G401.6 (cell line): ENCODE results near the gene SUCO.

Experiments used
- FAIRE-seq: peaks from 2 replicates; lab custom pipeline; 2012; peaks lifted over from hg19 to GRCh38; lab: Jason Lieb, UNC

Gene SUCO

GRCh38 chr1:172653015-172653709, 120.2 kb downstream of the SUCO start:
- FAIRE-seq = no peak

- no peak for FAIRE-seq
Observed at GRCh38 chr1:172654535-172654934, 121.6 kb downstream of the SUCO start.

GRCh38 chr1:172656576-172656975, 123.6 kb downstream of the SUCO start:
- FAIRE-seq = no peak

GRCh38 chr1:172657586-172657985, 124.6 kb downstream of the SUCO start:
- no peak for FAIRE-seq

GRCh38 chr1:172658871-172659453, 126.0 kb downstream of the SUCO start, which contains the start of gene FASLG:
TSS of gene FASLG (plus strand) at chr1:172659103. CDS start at chr1:172659202, 99 bp downstream.
- FAIRE-seq = no peak

- no peak for FAIRE-seq
Observed at GRCh38 chr1:172661107-172661506, 128.2 kb downstream of the SUCO start.
